HCT116 (cell line): ENCODE data around the gene TDRD9.

Source experiments
- CEBPB ChIP-seq: IDR thresholded peaks from 2 replicates; pipeline ENCODE4 v1.6.1; 2012; ENCODE audit warnings: low read depth
- CTCF ChIP-seq, 3 experiments: fragments of 200-600 bp in 1 of 3; sonication (generic) in 1 of 3; IDR thresholded peaks in 2 of 3; conservative IDR thresholded peaks in 1 of 3; 2 replicates each; pipeline ENCODE4 v1.5.1; 2012 to 2017; ENCODE audit warnings: low read depth in 2 of 3, low read length in 2 of 3, antibody characterized with exemption in 1 of 3, borderline replicate concordance in 1 of 3, control low read depth in 1 of 3, mild to moderate bottlenecking in 1 of 3, mixed read lengths in 1 of 3, mixed run types in 1 of 3, moderate library complexity in 1 of 3; ENCODE audit not compliant: insufficient read depth in 1 of 3
- EZH2 ChIP-seq: fragments of 200-600 bp; sonication (generic); IDR thresholded peaks from 2 replicates; pipeline ENCODE4 v1.6.1; 2017; ENCODE audit warnings: antibody characterized with exemption, mixed run types
- MAX ChIP-seq: IDR thresholded peaks from 2 replicates; pipeline ENCODE4 v1.6.1; 2012
- POLR2A ChIP-seq: IDR thresholded peaks from 2 replicates; pipeline ENCODE4 v1.7.0; 2011; ENCODE audit warnings: borderline replicate concordance; ENCODE audit not compliant: insufficient read depth, insufficient read length; ENCODE audit errors: extremely low read depth
- POLR2AphosphoS5 ChIP-seq: IDR thresholded peaks from 2 replicates; pipeline ENCODE4 v1.6.1; 2011; ENCODE audit warnings: mild to moderate bottlenecking, low read depth, low read length, moderate library complexity
- RAD21 ChIP-seq: IDR thresholded peaks from 2 replicates; pipeline ENCODE4 v1.6.1; 2012; ENCODE audit warnings: low read depth, mild to moderate bottlenecking
- REST ChIP-seq: IDR thresholded peaks from 2 replicates; pipeline ENCODE4 v1.6.1; 2012; ENCODE audit warnings: low read depth
- YY1 ChIP-seq: IDR thresholded peaks from 2 replicates; pipeline ENCODE4 v1.6.1; 2011; ENCODE audit warnings: low read length, low read depth, moderate library complexity, mild to moderate bottlenecking; ENCODE audit not compliant: insufficient replicate concordance; ENCODE audit errors: extremely low read depth

- TF ChIP-seq POLR2A (no peak), MAX (no peak), REST (no peak), CTCF (IDR thresholded peaks at IDR 0.05 in 2 of 3, conservative IDR thresholded peaks at IDR 0.05 in 1 of 3; ENCODE audit: borderline replicate concordance in 1 of 3, insufficient read depth in 1 of 3, low read depth in 2 of 3, low read length in 2 of 3) (no peak), EZH2 (no peak), POLR2AphosphoS5 (no peak), RAD21 (no peak), YY1 (no peak), CEBPB (no peak; the same call in 1 of the 2 replicates)
These were observed 1.9 kb downstream of the TDRD9 start for GRCh38 chr14:103930051-103930604.
